K562 (cell line): ENCODE data around the gene DVL2. TPM values are rescaled to one million over a fixed set of nuclear protein-coding genes. Genes with fewer than 3 reads are reported as not detected.

ENCODE experiments used
- ARID3A ChIP-seq: IDR thresholded peaks from 2 replicates; pipeline ENCODE4 v1.6.1; 2012; ENCODE audit warnings: low read depth, low read length, improper control_type of control experiment, borderline replicate concordance
- ASH1L ChIP-seq: fragments of 450-650 bp; IDR thresholded peaks from 2 replicates; pipeline ENCODE4 v1.6.1; 2018; ENCODE audit warnings: borderline replicate concordance, mild to moderate bottlenecking, low read depth; ENCODE audit not compliant: partially characterized antibody
- BCLAF1 ChIP-seq, 2 experiments: fragments of 450-650 bp in 1 of 2; IDR thresholded peaks; 2 replicates each; pipeline ENCODE4 v1.6.1; 2011 to 2017; ENCODE audit warnings: low read depth in 2 of 2, antibody characterized with exemption in 1 of 2, borderline replicate concordance in 1 of 2, low read length in 1 of 2, mild to moderate bottlenecking in 1 of 2, mixed read lengths in 1 of 2; ENCODE audit not compliant: control insufficient read depth in 1 of 2
- PHF20 ChIP-seq: fragments of 450-650 bp; IDR thresholded peaks from 2 replicates; pipeline ENCODE4 v1.6.1; 2018; ENCODE audit not compliant: partially characterized antibody
- POLR2AphosphoS5 ChIP-seq: IDR thresholded peaks from 2 replicates; pipeline ENCODE4 v1.6.1; 2011; ENCODE audit warnings: mild to moderate bottlenecking, low read depth, low read length, moderate library complexity; ENCODE audit not compliant: control insufficient read depth, insufficient read depth
- RB1 ChIP-seq: fragments of 450-650 bp; IDR thresholded peaks from 2 replicates; pipeline ENCODE4 v1.6.1; 2017; ENCODE audit warnings: low read depth, mild to moderate bottlenecking
- RBM14 ChIP-seq: fragments of 200-400 bp; formaldehyde crosslinking; IDR thresholded peaks from 2 replicates; pipeline ENCODE4 v1.6.1; 2018; ENCODE audit warnings: low read depth, mild to moderate bottlenecking, low read length, moderate library complexity, borderline replicate concordance; ENCODE audit not compliant: insufficient read depth
- TAL1 ChIP-seq: fragments of 450-650 bp; IDR thresholded peaks from 2 replicates; pipeline ENCODE4 v1.6.1; 2016; ENCODE audit warnings: mild to moderate bottlenecking
- ZFX ChIP-seq: sonication (generic); formaldehyde crosslinking; IDR thresholded peaks from 2 replicates; pipeline ENCODE4 v1.8.0; 2022; ENCODE audit warnings: mild to moderate bottlenecking, missing genetic modification reagents, moderate library complexity
- polyA plus RNA-seq, 8 experiments: library from polyadenylated mRNA; depleted of rRNA in 4 of 8; stranded (reverse) in 5 of 8; unstranded in 3 of 8; fragments of >200 nt; fragmentation: Nextera tagmentation in 2 of 8; fragmentation: Illumina TruSeq in 1 of 8; extraction: Ambion mirVana in 2 of 8; extraction: Trizol in 1 of 8; gene quantifications; 2 replicates each; pipeline versions ENCODE4 v1.2.1 to v1.2.3, GENCODE V29; 2011 to 2014; ENCODE audit warnings: inconsistent platforms in 1 of 8, missing spikeins in 1 of 8
- total RNA-seq, 7 experiments: library from RNA; depleted of rRNA in 6 of 7; stranded (reverse); fragments of >200 nt in 6 of 7; fragmentation: Illumina TruSeq in 2 of 7; extraction: Trizol in 2 of 7; gene quantifications; 2 replicates each; pipeline versions ENCODE4 v1.2.1 to v1.2.3, GENCODE V29; 2011 to 2021; ENCODE audit warnings: low replicate concordance in 1 of 7
- TF ChIP-seq, protein P1 (sequence below): fragments of 250-450 bp; sonication (Bioruptor Pico); IDR thresholded peaks from 2 replicates; pipeline ENCODE4 v1.4.0; 2020; ENCODE audit warnings: mild to moderate bottlenecking, moderate library complexity, borderline replicate concordance
- TF ChIP-seq, protein P2 (sequence below): fragments of 450-650 bp; IDR thresholded peaks from 2 replicates; pipeline ENCODE4 v1.7.1; 2018; ENCODE audit warnings: mild to moderate bottlenecking, low read depth; ENCODE audit not compliant: partially characterized antibody
- TF ChIP-seq, protein P3 (sequence below): fragments of 250-450 bp; sonication (Bioruptor Pico); IDR thresholded peaks from 2 replicates; pipeline ENCODE4 v1.9.0; 2021; ENCODE audit warnings: mild to moderate bottlenecking, inconsistent platforms

The DVL2 gene
- total and polyA plus RNA-seq, 9 of the 15 experiments (the other 6 are each of a cell fraction or from before 2014, with no cell fraction given), result 1.3 to 49.5 (median 24.3) TPM

DNA sequence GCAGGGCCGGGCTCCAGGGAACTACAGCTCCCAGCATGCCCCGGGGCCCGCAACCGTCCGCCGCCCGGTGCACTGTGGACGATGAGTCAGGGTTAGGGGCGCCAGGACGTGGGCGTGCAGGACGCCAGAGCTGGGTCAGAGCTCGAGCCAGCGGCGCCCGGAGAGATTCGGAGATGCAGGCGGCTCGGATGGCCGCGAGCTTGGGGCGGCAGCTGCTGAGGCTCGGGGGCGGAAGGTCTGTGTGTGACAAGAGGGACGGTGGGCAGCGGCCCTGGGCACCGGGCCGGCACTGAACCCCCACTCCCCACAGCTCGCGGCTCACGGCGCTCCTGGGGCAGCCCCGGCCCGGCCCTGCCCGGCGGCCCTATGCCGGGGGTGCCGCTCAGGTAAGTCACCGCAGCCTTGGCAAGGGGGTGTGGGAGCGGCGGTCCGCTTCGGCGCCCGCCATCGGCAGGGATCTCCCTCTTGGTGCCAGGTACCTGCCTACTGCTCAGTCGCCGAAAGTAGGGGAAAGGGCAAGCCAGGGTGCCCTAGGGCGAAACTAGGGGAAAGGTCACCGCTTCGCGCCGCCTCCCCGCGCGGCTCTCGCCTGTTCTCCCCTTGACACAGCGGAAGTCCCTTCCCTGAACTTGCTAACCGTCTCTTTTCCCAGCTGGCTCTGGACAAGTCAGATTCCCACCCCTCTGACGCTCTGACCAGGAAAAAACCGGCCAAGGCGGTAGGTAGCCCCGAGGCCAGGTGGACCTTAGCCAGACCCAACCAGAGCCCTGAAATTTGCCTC, 14.3 kb downstream of the DVL2 start, which contains the start of the genes ACADVL and DLG4 (continued):
- TF ChIP-seq, protein P1, sequence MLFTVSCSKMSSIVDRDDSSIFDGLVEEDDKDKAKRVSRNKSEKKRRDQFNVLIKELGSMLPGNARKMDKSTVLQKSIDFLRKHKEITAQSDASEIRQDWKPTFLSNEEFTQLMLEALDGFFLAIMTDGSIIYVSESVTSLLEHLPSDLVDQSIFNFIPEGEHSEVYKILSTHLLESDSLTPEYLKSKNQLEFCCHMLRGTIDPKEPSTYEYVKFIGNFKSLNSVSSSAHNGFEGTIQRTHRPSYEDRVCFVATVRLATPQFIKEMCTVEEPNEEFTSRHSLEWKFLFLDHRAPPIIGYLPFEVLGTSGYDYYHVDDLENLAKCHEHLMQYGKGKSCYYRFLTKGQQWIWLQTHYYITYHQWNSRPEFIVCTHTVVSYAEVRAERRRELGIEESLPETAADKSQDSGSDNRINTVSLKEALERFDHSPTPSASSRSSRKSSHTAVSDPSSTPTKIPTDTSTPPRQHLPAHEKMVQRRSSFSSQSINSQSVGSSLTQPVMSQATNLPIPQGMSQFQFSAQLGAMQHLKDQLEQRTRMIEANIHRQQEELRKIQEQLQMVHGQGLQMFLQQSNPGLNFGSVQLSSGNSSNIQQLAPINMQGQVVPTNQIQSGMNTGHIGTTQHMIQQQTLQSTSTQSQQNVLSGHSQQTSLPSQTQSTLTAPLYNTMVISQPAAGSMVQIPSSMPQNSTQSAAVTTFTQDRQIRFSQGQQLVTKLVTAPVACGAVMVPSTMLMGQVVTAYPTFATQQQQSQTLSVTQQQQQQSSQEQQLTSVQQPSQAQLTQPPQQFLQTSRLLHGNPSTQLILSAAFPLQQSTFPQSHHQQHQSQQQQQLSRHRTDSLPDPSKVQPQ (CRISPR knock-in tag), result no peak
- TF ChIP-seq RB1 (no peak; the same call in 1 of the 2 replicates), ARID3A (no peak), POLR2AphosphoS5 (peak; percentile 58; the same call in 1 of the 2 replicates), TAL1 (no peak), ZFX (peak; percentile 58), BCLAF1 (IDR thresholded peaks at IDR 0.05; ENCODE audit: borderline replicate concordance in 1 of 2, control insufficient read depth in 1 of 2, low read depth in 2 of 2, low read length in 1 of 2) (no peak), RBM14 (no peak), PHF20 (no peak), ASH1L (no peak)
- TF ChIP-seq, protein P2, sequence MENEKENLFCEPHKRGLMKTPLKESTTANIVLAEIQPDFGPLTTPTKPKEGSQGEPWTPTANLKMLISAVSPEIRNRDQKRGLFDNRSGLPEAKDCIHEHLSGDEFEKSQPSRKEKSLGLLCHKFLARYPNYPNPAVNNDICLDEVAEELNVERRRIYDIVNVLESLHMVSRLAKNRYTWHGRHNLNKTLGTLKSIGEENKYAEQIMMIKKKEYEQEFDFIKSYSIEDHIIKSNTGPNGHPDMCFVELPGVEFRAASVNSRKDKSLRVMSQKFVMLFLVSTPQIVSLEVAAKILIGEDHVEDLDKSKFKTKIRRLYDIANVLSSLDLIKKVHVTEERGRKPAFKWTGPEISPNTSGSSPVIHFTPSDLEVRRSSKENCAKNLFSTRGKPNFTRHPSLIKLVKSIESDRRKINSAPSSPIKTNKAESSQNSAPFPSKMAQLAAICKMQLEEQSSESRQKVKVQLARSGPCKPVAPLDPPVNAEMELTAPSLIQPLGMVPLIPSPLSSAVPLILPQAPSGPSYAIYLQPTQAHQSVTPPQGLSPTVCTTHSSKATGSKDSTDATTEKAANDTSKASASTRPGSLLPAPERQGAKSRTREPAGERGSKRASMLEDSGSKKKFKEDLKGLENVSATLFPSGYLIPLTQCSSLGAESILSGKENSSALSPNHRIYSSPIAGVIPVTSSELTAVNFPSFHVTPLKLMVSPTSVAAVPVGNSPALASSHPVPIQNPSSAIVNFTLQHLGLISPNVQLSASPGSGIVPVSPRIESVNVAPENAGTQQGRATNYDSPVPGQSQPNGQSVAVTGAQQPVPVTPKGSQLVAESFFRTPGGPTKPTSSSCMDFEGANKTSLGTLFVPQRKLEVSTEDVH, result no peak
- TF ChIP-seq, protein P3, sequence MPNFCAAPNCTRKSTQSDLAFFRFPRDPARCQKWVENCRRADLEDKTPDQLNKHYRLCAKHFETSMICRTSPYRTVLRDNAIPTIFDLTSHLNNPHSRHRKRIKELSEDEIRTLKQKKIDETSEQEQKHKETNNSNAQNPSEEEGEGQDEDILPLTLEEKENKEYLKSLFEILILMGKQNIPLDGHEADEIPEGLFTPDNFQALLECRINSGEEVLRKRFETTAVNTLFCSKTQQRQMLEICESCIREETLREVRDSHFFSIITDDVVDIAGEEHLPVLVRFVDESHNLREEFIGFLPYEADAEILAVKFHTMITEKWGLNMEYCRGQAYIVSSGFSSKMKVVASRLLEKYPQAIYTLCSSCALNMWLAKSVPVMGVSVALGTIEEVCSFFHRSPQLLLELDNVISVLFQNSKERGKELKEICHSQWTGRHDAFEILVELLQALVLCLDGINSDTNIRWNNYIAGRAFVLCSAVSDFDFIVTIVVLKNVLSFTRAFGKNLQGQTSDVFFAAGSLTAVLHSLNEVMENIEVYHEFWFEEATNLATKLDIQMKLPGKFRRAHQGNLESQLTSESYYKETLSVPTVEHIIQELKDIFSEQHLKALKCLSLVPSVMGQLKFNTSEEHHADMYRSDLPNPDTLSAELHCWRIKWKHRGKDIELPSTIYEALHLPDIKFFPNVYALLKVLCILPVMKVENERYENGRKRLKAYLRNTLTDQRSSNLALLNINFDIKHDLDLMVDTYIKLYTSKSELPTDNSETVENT (CRISPR knock-in tag), result no peak
